KMS-11 (cell line): ENCODE results near the gene ZIC2.

ENCODE experiments used
- H2AFZ ChIP-seq: fragments of 200-600 bp; sonication (generic); 2 replicates; pipeline ENCODE4 v1.6.1; 2016; ENCODE audit warnings: antibody characterized with exemption, mixed run types, low read depth
- H3K27ac ChIP-seq: fragments of 200-600 bp; sonication (generic); 2 replicates; pipeline ENCODE4 v1.6.1; 2016; ENCODE audit warnings: mild to moderate bottlenecking, mixed run types
- H3K27me3 ChIP-seq: fragments of 200-600 bp; sonication (generic); 2 replicates; pipeline ENCODE4 v1.6.1; 2017; ENCODE audit warnings: mild to moderate bottlenecking, low read depth, mixed run types, moderate library complexity; ENCODE audit not compliant: insufficient read depth
- H3K36me3 ChIP-seq: fragments of 200-600 bp; sonication (generic); 2 replicates; pipeline ENCODE4 v1.6.1; 2017; ENCODE audit warnings: mild to moderate bottlenecking, mixed run types; ENCODE audit not compliant: insufficient read depth
- H3K4me1 ChIP-seq: fragments of 200-600 bp; sonication (generic); 2 replicates; pipeline ENCODE4 v1.6.1; 2016; ENCODE audit warnings: mild to moderate bottlenecking, low read depth, mixed run types; ENCODE audit not compliant: poor library complexity, severe bottlenecking
- H3K4me2 ChIP-seq: fragments of 200-600 bp; sonication (generic); 2 replicates; pipeline ENCODE4 v1.7.0; 2016; ENCODE audit warnings: mild to moderate bottlenecking, mixed run types
- H3K4me3 ChIP-seq: fragments of 200-600 bp; sonication (generic); IDR thresholded peaks from 2 replicates; pipeline ENCODE4 v1.6.1; 2017; ENCODE audit warnings: low read depth, low read length, mixed read lengths; ENCODE audit not compliant: insufficient read depth
- H3K79me2 ChIP-seq: fragments of 200-600 bp; sonication (generic); 2 replicates; pipeline ENCODE4 v1.6.1; 2016; ENCODE audit warnings: low read depth, mixed run types; ENCODE audit not compliant: insufficient read depth
- H3K9ac ChIP-seq: fragments of 200-600 bp; sonication (generic); 2 replicates; pipeline ENCODE4 v1.6.1; 2016; ENCODE audit warnings: mild to moderate bottlenecking, mixed run types
- H4K20me1 ChIP-seq: fragments of 200-600 bp; sonication (generic); 2 replicates; pipeline ENCODE4 v1.6.1; 2016; ENCODE audit warnings: mild to moderate bottlenecking, mixed run types; ENCODE audit not compliant: insufficient read depth
- TF ChIP-seq, protein P1 (sequence below): fragments of 200-600 bp; sonication (generic); conservative IDR thresholded peaks from 2 replicates; pipeline ENCODE4 v1.6.1; 2017; ENCODE audit warnings: low read depth, mild to moderate bottlenecking, antibody characterized with exemption, low read length, moderate library complexity, mixed read lengths

ZIC2 gene

DNA sequence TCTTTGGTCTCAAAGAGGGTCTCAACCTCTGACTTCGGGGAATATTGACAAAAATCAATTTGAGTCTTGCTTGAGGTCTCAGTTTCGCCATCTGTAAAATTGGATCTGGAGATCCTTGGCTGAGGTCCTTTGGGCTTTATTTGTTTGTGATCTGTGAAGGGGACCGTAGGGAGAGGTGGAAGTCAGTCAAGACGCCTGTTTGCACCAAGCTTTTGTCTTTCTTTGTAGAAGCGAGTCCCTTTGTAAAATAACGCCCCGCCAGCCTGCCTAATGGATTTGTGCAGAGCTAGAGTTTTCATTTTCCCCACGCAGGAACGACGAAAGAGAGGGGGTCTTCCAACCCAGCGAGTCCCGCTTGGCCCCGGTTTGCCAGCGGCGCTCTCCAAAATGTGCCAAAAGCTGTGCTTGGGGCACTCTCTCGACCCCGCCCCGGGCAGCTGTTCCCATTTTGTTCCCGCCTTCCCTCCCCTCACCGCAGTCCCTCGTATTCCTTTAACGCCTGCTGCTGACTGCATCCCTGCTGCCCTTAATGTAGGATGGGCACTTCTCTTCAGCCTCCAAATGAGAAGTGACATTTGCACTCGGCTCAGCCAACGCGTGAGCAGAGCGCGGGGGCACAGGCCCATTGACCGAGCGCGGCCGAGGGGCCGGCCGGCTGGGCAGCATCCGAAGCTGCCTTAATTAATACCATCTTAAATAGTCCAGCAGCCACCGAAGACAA is 23.0 kb upstream of the ZIC2 start:
- no peaks in the 10 kb centered on the region for H3K4me1 ChIP-seq
- no peak overlapping the region for H3K27ac ChIP-seq
- H3K9ac ChIP-seq = no peak overlapping the region
- H3K4me3 ChIP-seq = no peak overlapping the region
- H3K36me3 ChIP-seq = no peaks in the 10 kb centered on the region
- H3K79me2 ChIP-seq = no peaks in the 10 kb centered on the region
- H2AFZ ChIP-seq = no peak overlapping the region
- H4K20me1 ChIP-seq = no peaks in the 10 kb centered on the region
- TF ChIP-seq, protein P1, sequence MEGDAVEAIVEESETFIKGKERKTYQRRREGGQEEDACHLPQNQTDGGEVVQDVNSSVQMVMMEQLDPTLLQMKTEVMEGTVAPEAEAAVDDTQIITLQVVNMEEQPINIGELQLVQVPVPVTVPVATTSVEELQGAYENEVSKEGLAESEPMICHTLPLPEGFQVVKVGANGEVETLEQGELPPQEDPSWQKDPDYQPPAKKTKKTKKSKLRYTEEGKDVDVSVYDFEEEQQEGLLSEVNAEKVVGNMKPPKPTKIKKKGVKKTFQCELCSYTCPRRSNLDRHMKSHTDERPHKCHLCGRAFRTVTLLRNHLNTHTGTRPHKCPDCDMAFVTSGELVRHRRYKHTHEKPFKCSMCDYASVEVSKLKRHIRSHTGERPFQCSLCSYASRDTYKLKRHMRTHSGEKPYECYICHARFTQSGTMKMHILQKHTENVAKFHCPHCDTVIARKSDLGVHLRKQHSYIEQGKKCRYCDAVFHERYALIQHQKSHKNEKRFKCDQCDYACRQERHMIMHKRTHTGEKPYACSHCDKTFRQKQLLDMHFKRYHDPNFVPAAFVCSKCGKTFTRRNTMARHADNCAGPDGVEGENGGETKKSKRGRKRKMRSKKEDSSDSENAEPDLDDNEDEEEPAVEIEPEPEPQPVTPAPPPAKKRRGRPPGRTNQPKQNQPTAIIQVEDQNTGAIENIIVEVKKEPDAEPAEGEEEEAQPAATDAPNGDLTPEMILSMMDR = no peak
- no peaks in the 10 kb centered on the region for H3K27me3 ChIP-seq
- H3K4me2 ChIP-seq = no peak overlapping the region

DNA sequence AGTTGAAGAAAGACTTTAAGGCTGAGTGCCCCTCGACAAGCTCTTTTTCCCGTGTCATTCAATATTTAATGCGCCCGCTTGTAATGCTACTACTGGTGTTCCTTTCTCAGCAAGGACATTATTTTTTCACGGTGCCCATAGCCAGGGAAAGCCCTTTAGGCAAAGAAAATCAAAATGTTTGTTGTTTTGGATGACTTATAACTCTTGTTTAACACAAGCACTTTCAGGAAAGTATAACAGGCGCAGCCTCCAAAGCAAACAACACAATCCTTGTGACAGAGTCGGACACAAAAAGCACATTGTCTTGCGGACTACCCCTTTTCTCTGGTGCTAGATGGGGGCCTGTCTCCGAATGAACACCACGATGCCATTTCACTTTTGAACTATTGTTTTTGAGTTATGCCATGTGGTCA is 22.5 kb upstream of the ZIC2 start:
- no peak overlapping the region for H3K9ac ChIP-seq
- no peaks in the 10 kb centered on the region for H4K20me1 ChIP-seq
- no peak overlapping the region for H3K27ac ChIP-seq
- H3K4me2 ChIP-seq = no peak overlapping the region
- TF ChIP-seq, protein P1 = no peak
- no peak overlapping the region for H3K4me3 ChIP-seq
- no peaks in the 10 kb centered on the region for H3K36me3 ChIP-seq
- H3K79me2 ChIP-seq = no peaks in the 10 kb centered on the region
- no peak overlapping the region for H2AFZ ChIP-seq
- no peaks in the 10 kb centered on the region for H3K4me1 ChIP-seq
- H3K27me3 ChIP-seq = no peaks in the 10 kb centered on the region

DNA sequence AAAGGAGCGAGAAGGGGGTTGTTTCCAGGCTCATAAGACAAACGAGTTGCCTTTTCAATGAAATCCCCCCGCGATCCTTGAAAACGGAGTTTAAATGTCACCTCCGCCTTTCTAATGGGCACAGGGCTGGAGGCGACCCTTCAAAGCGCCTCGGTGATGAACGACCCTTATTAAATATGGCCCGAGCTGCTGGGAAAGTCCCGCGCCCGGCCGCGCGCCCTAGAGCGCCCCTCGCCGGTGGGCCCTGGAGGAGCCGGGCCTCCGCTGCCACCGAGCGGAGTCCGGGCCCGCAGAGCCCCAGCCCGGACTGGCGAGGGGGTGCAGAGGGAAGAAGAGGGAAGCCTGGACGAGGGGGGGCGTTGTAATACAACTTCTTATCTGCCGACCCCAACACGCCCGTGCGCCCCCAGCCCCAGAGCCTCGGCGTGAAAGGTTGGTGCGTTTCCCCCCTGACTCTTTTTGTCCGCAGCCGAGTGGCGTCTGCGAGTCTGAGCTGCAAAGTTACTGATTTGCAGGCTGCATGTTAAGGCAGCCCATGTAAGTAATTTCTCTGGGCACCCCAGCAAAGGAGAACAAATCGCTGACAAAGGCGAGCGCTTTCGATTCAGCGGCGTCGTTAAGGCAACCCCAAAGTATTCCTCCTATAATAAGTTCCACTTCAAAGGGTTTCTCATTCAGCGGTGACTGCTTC is 21.9 kb upstream of the ZIC2 start:
- Histone ChIP-seq H3K4me1 (no peaks in the 10 kb centered on the region), H3K4me3 (no peak overlapping the region), H3K27me3 (no peaks in the 10 kb centered on the region), H3K4me2 (no peak overlapping the region), H3K27ac (no peak overlapping the region), H3K36me3 (no peaks in the 10 kb centered on the region), H4K20me1 (no peaks in the 10 kb centered on the region), H3K9ac (no peak overlapping the region), H3K79me2 (no peaks in the 10 kb centered on the region), H2AFZ (no peak overlapping the region)
- TF ChIP-seq, protein P1 = no peak

DNA sequence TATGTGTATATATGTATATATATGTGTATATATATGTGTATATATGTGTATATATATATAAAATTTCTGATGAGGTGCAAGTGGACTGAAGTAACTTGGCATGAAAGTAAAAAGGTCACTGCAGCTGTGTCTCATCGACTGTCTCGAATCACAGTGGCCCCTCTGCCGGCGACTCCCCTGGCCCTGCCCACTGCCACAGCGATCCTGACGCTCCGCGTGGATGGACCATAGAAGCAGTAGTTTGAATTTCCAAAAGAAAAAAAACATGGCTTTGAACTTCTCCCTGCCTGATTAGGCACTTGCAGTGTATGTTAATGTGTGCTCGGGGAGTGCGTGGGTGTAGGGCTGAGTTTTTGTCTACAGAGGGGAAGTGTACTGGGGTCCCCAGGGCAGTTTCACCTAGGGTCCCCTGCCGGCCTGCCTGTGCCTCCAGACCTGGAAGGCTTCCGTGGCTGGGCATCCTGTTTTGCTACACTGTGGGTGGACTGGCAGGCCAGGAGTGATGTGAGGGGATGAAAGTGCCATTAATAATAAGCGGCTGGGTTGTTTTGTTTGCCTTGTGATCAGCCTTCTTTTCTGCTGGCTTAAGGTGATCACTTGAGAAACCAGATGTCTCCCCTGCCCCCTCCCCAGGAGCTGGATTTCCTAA is 20.8 kb upstream of the ZIC2 start:
- Histone ChIP-seq H3K27me3 (no peaks in the 10 kb centered on the region), H3K36me3 (no peaks in the 10 kb centered on the region), H3K4me1 (no peaks in the 10 kb centered on the region), H3K4me3 (no peak overlapping the region), H3K79me2 (no peaks in the 10 kb centered on the region), H4K20me1 (no peaks in the 10 kb centered on the region), H3K4me2 (no peak overlapping the region), H2AFZ (no peak overlapping the region), H3K27ac (no peak overlapping the region), H3K9ac (no peak overlapping the region)
- TF ChIP-seq, protein P1 = no peak
